Motor neuron (in vitro differentiated cells): ENCODE measurements around the gene DSCAML1. TPM values are rescaled to one million over a fixed set of nuclear protein-coding genes. Genes with fewer than 3 reads are reported as not detected.

ENCODE experiments used
- ATAC-seq, 8 experiments: fragments of 200-7000 bp; cut with Tn5 transposase; replicated peaks in 6 of 8; 2 replicates each; pipeline ENCODE4 v1.8.0; 2021; ENCODE audit warnings: mild to moderate bottlenecking in 8 of 8, moderate library complexity in 8 of 8
- H3K27ac ChIP-seq, 2 donors: fragments of 250-450 bp; sonication (Bioruptor Pico); 2 replicates each; pipeline ENCODE4 v1.9.0; 2021; ENCODE audit warnings: antibody characterized with exemption in 2 of 2, mild to moderate bottlenecking in 2 of 2, moderate library complexity in 1 of 2
- H3K4me1 ChIP-seq, 2 donors: fragments of 250-450 bp; sonication (Bioruptor Pico); replicated peaks in 1 of 2; 2 replicates each; pipeline ENCODE4 v1.6.1; 2021; ENCODE audit warnings: antibody characterized with exemption in 2 of 2, mild to moderate bottlenecking in 2 of 2, moderate library complexity in 1 of 2
- H3K4me3 ChIP-seq, 5 donors: fragments of 250-450 bp; sonication (Bioruptor Pico); 2 replicates each; pipeline ENCODE4 v1.9.0; 2021; ENCODE audit warnings: antibody characterized with exemption in 5 of 5, mild to moderate bottlenecking in 5 of 5, moderate library complexity in 4 of 5
- WGBS, 10 experiments: fragments of 450-650 bp; shearing (Covaris generic); methylation state at CpG; one replicate each; pipeline ENCODE4 v1.0.0; 2022; 5-methylcytosine and 5-hydroxymethylcytosine counted together
- in situ Hi-C, 9 experiments: fragments of 400-800 bp; cut with MboI; loops; one replicate each; pipeline ENCODE4 v1.15.0; 2021; ENCODE audit warnings: low sequenced_read_pairs in 9 of 9, low pct_unique_long_range_greater_than_20kb in 2 of 9; ENCODE audit not compliant: unreplicated experiment in 9 of 9
- total RNA-seq, 8 experiments: library from RNA; unstranded; fragments of 300-600 nt; gene quantifications; 2 replicates each; pipeline versions ENCODE4 v1.2.3 to v1.2.4, GENCODE V29; 2022

DSCAML1 gene
- total RNA-seq, 8 experiments from 2014 or later, result 0.08 to 0.71 (median 0.42) TPM; not detected in 2

DNA sequence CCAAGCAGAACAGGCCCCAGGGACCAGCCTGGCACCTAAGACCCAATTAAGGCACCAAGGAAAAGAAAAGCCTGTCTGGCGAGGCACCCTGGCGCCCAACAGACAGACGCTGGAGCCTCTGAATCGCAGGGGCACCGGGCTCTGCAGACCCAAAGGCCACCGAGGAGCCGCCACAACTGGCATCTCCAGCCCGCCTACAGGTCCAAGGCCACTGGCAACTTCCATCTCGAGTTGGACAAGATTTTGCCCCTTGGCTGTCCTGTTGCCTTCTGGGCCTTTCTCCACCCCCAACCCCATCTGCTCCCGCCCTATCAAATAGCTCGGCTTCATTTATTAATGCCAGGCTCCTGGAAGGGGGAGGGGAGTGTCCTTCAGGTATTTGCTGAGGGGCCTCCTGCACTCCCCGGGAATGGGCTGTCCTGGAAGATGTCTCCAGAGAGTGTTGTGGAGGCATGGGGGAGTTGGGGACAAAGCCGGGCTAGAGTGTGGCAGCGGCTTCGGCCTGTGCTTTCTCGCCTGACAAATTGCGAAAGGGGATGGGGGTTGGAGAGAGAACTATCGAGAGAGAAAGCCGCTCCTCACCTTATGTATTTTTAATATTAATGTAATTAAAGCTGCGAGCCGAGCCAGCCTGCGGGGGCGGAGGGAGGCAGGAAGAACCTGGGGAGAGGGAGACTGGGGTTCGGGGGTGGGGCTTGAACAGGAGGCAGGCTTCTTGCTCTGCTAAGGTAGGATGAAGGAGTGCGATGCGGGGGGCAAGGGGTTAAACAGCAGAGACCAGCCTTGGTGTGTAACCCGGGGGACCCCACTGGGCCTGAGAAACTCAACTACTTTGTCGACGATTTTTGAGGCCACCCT lies 2.0 kb downstream of the DSCAML1 start:
- H3K4me1 ChIP-seq, result peaks cover 35 to 43% of the 10 kb centered on the region in 2 donors
- H3K4me3 ChIP-seq, result peak overlapping the region in 1 of 5 donors; percentile 24
- in situ Hi-C loops, result no loop called here
- no peak overlapping the region for H3K27ac ChIP-seq
- WGBS, 10 experiments, result 0 to 100% (median 27%) methylated on average over 1 to 13 of the region's 29 CpGs; no CpG with 5 or more reads in 5 of the 10 experiments
- no peak for ATAC-seq

DNA sequence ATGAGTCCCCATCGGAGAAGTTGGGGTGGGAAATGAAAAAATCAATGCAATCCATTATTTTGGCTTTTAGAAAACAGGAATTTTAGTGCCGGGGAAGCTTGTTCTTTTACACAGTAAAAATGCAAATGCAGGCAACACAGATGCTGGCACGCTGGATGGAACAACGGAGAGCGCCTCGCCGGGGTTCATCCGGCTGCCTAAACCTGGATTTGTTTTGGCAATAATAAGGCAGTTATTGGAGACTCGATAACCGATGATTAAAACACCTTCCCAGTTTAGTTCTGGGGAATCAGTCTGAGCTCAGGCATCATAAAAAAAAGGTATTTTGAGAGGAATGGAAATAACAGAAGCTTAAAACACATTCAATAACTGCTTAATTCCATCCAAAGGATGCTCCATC lies 2.9 kb downstream of the DSCAML1 start:
- 0 to 100% (median 31%) methylated on average over 1 to 10 of the region's 10 CpGs; no CpG with 5 or more reads in 2 of the 10 experiments for WGBS, 10 experiments
- in situ Hi-C loops, result no loop called here
- Histone ChIP-seq H3K4me1 (peaks cover 35 to 40% of the 10 kb centered on the region in 2 donors), H3K4me3 (no peak overlapping the region), H3K27ac (no peak overlapping the region)
- ATAC-seq, result no peak

DNA sequence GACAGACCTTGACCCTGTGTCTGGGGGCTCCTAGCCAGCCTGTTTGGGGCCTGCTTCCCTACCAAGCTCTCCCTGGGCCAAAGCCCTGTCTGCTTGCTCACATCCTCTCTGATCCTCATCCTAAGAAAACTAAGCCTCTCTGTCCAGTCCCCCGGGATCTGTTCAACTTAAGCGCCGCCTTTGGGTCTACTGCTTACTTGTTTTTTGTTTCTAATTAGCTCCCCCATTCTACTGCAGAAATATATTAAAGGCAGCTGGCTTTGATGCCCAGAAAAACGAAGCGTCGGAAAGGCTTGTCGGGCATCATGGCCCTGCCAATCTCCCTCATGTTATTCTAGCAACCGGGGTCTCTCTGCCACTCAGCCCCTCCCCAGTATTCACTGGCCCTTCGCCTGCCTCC lies 3.4 kb downstream of the DSCAML1 start:
- WGBS, 10 experiments, result 0 to 100% (median 84%) methylated on average over 1 to 9 of the region's 9 CpGs; no CpG with 5 or more reads in 3 of the 10 experiments
- no peak for ATAC-seq
- in situ Hi-C loops, result no loop called here
- H3K4me3 ChIP-seq, result no peak overlapping the region
- H3K4me1 ChIP-seq, result peaks cover 35 to 40% of the 10 kb centered on the region in 2 donors
- no peak overlapping the region for H3K27ac ChIP-seq

DNA sequence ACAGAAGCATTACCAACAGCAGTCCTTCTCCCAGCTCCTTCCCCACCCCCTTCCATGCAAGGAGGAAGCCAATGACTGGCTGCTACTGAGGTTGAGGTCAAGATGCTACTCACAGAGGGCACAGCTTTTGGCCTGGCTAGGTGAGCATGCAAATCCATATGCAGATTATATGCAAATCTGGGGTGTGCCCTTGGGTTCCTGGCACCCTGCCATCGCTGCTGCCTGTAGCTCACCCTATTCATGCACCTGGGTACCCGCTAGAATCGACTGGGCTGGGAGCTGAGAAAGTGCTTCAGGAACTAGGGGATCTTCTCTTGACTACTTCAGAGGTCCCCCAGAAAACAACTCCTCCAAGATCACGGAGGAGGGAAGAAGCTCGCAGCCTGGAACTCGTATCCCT lies 4.0 kb downstream of the DSCAML1 start:
- 20 to 100% (median 40%) methylated on average over 1 to 4 of the region's 6 CpGs; no CpG with 5 or more reads in 4 of the 10 experiments for WGBS, 10 experiments
- Histone ChIP-seq H3K27ac (no peak overlapping the region), H3K4me3 (no peak overlapping the region), H3K4me1 (peaks cover 35 to 40% of the 10 kb centered on the region in 2 donors)
- in situ Hi-C loops, result no loop called here
- peak in 1 of 8 experiments; percentile 5 for ATAC-seq

DNA sequence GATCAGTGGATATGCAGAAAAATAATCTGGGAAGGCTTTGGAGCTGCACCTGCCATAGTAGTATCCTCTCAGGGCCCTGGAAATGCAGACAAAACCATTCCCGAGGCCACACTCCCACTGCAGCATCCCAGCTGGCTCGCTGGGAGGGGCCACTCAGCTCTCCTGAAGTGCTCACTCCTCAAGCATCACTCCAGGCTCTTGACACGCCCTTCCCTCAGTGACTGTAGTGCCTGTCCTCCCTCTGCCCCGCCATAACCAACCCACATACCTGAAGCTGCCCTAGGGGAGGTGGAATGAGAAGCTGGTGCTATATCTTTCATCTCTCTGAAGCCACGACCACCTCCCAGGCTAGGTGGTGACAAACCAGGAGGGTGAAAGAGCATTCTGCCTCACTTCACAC lies 4.8 kb downstream of the DSCAML1 start:
- 14 to 64% (median 42%) methylated on average over 1 to 4 of the region's 5 CpGs; no CpG with 5 or more reads in 4 of the 10 experiments for WGBS, 10 experiments
- Histone ChIP-seq H3K4me1 (peaks cover 34 to 40% of the 10 kb centered on the region in 2 donors), H3K27ac (no peak overlapping the region), H3K4me3 (no peak overlapping the region)
- in situ Hi-C loops, result no loop called here
- ATAC-seq, result no peak

DNA sequence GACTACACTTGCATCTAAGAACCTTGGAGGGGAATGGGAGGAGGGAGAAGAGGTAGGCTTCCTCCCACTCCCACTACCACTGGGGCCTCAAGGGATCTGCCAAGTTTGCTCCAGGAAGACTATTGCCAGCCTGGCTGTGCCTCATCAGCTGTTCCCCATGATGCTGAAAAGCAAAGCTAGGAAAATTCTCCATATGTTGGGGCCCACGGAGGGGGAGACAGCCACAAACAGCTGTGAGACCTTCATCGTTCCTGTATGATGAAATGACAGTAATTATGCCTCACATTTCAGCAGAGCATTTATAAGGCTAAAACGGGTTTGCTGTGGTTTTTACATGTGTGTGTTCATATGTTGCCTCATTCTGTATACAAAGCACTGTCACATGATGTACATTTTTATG lies 6.7 kb downstream of the DSCAML1 start:
- Histone ChIP-seq H3K4me1 (peaks cover 31 to 44% of the 10 kb centered on the region in 2 donors), H3K4me3 (no peak overlapping the region), H3K27ac (no peak overlapping the region)
- 0 to 42% (median 29%) methylated on average over 1 to 3 of the region's 3 CpGs; no CpG with 5 or more reads in 3 of the 10 experiments for WGBS, 10 experiments
- in situ Hi-C loops, result no loop called here
- peak in 2 of 8 experiments; percentile 32 to 50 for ATAC-seq

DNA sequence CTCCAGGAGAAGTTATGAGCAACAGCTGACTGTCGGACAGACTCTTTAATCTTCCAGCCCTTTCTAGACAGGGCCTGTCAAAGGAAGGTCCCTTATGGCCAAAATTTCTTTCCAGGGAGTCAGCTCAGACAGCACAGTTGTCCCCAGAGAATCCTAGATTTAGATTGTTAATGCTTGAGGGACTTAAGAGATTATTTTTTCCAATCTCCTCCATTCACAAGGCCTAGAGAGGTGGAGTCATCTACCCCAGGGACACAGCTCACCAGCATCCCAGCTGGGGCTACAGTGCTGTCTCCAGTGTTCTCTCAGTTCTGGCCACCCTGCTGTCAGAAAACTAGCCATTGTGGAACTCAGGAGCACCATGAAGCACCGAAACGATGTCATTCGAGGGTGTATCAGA lies 7.8 kb downstream of the DSCAML1 start:
- H3K27ac ChIP-seq, result no peak overlapping the region
- WGBS, 10 experiments, result 80 to 89% methylated on average over 3 to 4 of the region's 4 CpGs; no CpG with 5 or more reads in 8 of the 10 experiments
- peaks cover 21 to 37% of the 10 kb centered on the region in 2 donors for H3K4me1 ChIP-seq
- H3K4me3 ChIP-seq, result no peak overlapping the region
- in situ Hi-C loops, result no loop called here
- no peak for ATAC-seq

DNA sequence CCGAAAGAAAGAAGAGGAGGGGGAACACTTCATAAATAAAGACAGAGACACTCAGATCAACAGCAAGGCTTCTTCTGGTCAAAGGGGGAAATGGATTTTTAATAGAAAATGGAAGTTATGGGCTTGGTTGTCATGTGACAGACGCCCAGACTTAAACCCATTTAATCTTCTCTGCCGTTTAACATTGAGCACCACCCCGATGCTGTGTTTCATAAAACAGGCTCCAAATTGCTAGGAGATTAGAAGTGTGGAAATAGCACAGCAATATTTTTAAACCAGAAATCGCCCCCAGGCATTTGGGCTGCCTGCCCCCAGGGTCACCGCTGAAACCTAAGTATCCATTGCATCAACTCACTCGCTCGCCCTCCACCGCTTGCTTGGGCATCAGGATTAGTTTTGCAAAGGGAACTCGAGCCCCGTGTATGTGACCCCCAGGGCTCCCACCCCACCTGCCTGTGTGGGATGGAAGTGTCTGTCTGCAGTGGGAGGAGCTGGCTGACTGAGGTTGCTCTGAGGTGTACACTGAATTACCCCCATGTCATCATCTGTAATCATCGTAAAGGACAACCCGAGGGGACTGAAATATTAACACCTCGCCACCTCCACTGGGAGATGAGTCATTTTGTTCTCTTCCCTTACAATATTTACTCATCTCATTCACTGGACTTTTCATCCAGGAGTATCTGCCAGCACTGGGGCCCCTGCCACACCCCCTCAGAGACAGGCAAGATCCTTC lies 10.7 kb downstream of the DSCAML1 start:
- Histone ChIP-seq H3K4me3 (no peak overlapping the region), H3K27ac (peak overlapping the region; percentile 35 to 37), H3K4me1 (peaks cover 31 to 57% of the 10 kb centered on the region in 2 donors)
- 0 to 80% (median 17%) methylated on average over 1 to 4 of the region's 14 CpGs; no CpG with 5 or more reads in 4 of the 10 experiments for WGBS, 10 experiments
- in situ Hi-C loops, result no loop called here
- peak; percentile 55 to 96 (median 93) for ATAC-seq

DNA sequence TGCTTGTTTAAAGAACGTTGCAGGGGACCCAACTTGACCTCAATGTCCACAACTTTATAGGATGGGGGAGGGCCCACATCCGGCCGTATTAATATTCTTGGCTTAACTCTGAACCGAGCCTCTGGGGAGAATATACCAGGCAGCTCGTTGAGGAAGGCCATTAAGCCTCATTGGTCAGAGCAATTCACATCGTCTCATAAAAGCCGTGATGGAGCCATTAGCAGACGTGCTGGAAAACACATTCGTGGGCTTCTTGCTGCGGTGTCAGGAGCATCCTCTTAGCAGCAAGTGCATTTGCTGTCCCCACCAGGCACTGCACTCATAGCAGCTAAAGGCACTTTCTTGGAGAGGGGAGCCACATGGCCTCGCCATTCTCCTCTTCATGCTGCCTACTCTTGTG lies 14.9 kb downstream of the DSCAML1 start:
- no peak for ATAC-seq
- 5 to 100% (median 80%) methylated on average over 1 to 8 of the region's 11 CpGs; no CpG with 5 or more reads in 3 of the 10 experiments for WGBS, 10 experiments
- in situ Hi-C loops, result no loop called here
- H3K4me3 ChIP-seq, result no peak overlapping the region
- no peak overlapping the region for H3K27ac ChIP-seq
- H3K4me1 ChIP-seq, result peaks cover 25 to 45% of the 10 kb centered on the region in 2 donors

DNA sequence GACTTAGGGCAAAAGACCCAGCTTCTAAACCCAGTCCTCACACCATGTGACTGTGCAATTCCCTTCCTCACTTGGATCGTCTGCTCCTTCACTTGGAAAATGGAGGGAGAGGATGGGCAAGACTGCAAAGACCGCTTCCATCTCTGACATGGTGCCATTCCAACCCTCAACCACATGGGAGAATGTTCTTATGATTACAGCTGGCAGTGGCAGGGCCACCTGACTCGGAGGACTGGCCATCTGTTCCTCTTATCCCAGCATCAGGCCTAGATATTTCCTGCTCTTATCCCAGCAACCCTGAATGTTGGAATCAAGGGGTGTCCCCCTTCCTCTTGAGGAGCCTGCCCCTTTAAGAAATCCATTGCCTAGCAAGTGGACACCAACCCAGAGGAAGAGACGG lies 15.4 kb downstream of the DSCAML1 start:
- peaks cover 21 to 41% of the 10 kb centered on the region in 2 donors for H3K4me1 ChIP-seq
- no peak overlapping the region for H3K4me3 ChIP-seq
- 58 to 100% (median 76%) methylated on average over 1 to 3 of the region's 4 CpGs; no CpG with 5 or more reads in 6 of the 10 experiments for WGBS, 10 experiments
- no peak for ATAC-seq
- no peak overlapping the region for H3K27ac ChIP-seq
- in situ Hi-C loops, result no loop called here

DNA sequence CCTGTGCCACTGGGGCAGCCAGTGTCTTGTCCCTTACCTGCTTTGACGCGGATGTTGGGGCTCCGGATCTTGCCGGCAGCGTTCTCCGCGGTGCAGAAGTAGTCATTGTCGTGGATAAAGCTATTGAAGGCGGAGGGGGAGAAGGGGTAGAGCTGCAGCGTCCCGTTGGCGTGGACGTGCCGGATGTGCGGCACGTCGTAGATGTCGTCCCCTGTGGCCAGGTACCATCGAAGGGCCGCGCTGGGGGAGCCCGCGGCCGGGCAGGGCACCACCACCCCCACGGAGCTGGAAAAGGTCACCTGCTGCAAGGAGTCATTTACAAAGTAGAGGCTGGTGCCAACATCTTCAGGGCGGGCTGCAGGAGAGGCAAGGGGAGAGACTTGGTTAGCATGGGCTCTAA lies 16.6 kb downstream of the DSCAML1 start:
- no peak for ATAC-seq
- no peak overlapping the region for H3K4me3 ChIP-seq
- in situ Hi-C loops, result no loop called here
- peaks cover 11 to 29% of the 10 kb centered on the region in 2 donors for H3K4me1 ChIP-seq
- 49 to 96% (median 78%) methylated on average over 5 to 19 of the region's 26 CpGs; no CpG with 5 or more reads in 2 of the 10 experiments for WGBS, 10 experiments
- no peak overlapping the region for H3K27ac ChIP-seq

DNA sequence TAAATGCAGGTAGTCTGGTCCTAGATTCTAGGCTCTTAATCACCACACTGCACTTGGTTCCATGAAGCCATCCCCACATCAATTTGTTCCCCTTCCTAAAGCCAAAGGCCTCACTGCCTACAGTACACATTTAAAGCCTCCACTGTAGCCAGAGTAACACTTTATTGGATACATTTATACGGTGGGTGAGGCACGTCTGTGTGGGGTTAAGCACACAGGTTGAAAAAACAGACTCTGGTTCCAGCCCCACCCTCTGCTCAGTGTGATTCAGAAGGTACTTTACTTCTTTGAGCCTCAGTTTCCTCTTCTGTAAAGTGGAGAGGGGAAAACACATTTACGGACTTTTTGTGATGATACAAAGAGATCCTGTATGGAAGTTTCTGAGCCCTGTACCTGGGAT lies 22.5 kb downstream of the DSCAML1 start:
- peaks cover 0 to 8% of the 10 kb centered on the region in 2 donors for H3K4me1 ChIP-seq
- ATAC-seq, result no peak
- in situ Hi-C loops, result no loop called here
- H3K27ac ChIP-seq, result no peak overlapping the region
- WGBS, 10 experiments, result 40 to 90% (median 63%) methylated on average over 1 to 2 of the region's 3 CpGs; no CpG with 5 or more reads in 4 of the 10 experiments
- no peak overlapping the region for H3K4me3 ChIP-seq

DNA sequence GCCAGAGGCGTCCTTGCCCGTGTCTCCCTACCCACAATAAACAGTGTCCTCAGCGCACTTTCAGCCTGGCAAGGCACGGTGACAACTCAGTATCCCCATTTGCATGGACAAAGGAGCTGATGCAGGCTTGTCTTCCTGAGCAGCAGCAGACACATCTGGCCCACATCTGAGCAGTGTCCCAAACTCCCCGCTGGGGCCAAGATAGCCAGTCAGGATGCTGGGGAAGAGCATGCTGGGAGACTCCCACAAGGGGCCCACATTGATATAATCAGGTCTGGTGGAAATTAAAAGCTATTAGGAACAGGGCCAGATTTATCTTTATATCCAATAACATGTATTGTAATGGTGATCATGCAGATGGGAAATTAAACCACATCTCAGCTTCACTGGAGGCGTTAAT lies 24.7 kb downstream of the DSCAML1 start:
- H3K4me1 ChIP-seq, result peaks cover 0 to 8% of the 10 kb centered on the region in 2 donors
- WGBS, 10 experiments, result 0 to 80% (median 66%) methylated on average over 1 to 4 of the region's 6 CpGs; no CpG with 5 or more reads in 5 of the 10 experiments
- H3K4me3 ChIP-seq, result no peak overlapping the region
- H3K27ac ChIP-seq, result no peak overlapping the region
- ATAC-seq, result peak in 2 of 8 experiments; percentile 38 to 46
- in situ Hi-C loops, result no loop called here
